GM18519 (cell line): Measurements from ENCODE around the gene BABAM2.
"Not testable (repeated sequence)": the region's sequence is repeated elsewhere in the genome, so short reads cannot be mapped to it uniquely, and the experiment has no call there.

Experiments used
- ATAC-seq: cut with Tn5 transposase; IDR thresholded peaks from one replicate; pipeline ENCODE4 v1.9.1; 2021; ENCODE audit warnings: mild to moderate bottlenecking, moderate library complexity; ENCODE audit not compliant: unreplicated experiment, low FRiP score

BABAM2 gene

DNA sequence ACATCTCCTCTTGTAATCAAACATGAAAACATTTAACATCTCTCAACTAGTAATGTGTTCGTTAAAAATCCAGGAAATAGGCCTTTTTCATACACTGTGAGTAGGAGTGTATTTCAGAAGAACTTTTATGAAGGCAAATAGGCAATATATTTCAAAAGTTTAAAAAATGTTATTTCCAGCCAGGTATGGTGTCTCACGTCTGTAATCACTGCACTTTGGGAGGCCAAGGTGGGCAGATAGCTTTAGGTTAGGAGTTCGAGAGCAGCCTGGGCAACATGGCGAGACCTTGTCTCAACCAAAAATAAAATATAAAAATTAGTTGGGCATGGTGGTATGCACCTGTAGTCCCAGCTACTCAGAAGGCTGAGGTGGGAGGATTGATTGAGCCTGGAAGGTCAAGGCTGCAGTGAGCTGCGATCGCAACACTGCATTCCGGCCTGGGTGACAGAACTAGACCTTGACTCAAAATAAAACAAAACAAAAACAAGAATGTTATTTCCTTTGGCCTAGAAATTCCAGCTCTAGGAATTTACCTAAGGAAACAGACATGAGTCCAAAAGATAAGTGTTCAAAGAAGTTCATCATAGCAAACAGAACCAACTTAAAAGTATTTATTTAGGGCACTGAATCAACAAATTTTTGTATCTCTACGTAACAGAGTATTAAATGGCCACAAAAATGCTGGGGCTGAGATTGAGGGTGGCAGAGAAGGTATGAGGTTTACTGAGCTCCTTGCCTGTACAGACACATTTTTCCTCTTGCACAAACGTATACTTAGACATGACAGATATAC lies 15.2 kb upstream of the BABAM2 start:
- no peak for ATAC-seq

DNA sequence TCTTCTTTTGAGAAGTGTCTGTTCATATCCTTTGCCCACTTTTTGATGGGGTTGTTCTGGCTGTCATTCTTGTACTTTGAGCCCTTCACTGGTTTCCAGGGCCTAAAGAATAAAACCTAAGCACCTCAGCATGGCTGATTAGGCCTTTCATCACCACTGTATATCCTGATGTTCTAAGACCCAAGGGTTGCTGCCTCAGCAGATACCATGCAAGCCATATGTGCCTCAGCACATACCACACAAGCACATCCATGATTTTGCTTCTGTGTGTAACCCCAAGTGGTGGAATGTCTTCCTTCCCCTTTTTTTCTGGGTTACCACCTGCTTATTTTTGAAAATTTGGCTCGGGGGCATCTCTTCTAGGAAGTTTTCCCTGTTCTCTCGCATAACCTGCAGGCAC lies 11.7 kb upstream of the BABAM2 start:
- no peak for ATAC-seq

GRCh38 chr2:27881815-27882583 lies 8.5 kb upstream of the BABAM2 start:
- ATAC-seq, result not testable (repeated sequence)

- not testable (repeated sequence) for ATAC-seq
These were observed 8.0 kb upstream of the BABAM2 start for GRCh38 chr2:27882584-27882922.

GRCh38 chr2:27884601-27885000 lies 5.9 kb upstream of the BABAM2 start:
- ATAC-seq, result no peak

- no peak for ATAC-seq
These were observed 5.3 kb upstream of the BABAM2 start for GRCh38 chr2:27885234-27885633.

- ATAC-seq, result no peak
These were observed 4.9 kb upstream of the BABAM2 start for GRCh38 chr2:27885661-27886060.

- no peak for ATAC-seq
These were observed 4.2 kb upstream of the BABAM2 start for GRCh38 chr2:27886322-27886721.

DNA sequence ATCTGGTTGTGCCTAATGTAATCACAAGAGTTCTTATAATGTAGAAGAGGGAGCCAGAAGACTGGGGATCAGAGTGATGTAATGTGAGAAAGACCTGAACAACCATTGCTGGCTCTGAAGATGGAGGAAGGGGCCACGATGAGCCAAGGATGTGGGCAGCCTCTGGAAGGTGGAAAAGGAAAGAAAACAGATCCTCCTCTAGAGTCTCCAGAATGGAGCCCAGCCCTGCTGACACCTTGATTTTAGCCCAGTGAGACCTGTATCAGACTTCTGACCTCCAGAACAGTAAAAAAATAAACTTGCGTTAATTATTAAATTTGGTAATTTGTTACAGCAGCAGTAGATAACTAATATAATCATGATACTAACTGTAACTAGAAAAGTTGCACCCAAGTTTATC lies 3.4 kb upstream of the BABAM2 start:
- no peak for ATAC-seq

DNA sequence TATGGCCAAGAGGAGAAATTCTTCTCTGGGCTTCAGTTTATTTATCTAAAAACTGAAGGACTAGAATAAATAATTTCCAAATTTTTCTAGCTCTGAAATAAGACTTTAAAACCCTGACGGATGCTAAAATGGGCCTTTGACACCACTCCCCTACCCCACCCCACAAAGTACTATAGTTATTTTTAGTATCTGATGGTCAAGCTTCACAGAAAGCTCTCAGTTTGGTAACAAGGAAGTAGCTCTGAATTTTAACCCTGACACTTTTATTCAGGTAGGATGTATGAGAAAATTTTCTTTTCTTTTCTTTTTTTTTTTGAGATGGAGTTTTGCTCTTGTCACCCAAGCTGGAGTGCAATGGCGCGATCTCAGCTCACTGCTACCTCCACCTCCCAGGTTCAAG lies 2.7 kb upstream of the BABAM2 start:
- no peak for ATAC-seq

DNA sequence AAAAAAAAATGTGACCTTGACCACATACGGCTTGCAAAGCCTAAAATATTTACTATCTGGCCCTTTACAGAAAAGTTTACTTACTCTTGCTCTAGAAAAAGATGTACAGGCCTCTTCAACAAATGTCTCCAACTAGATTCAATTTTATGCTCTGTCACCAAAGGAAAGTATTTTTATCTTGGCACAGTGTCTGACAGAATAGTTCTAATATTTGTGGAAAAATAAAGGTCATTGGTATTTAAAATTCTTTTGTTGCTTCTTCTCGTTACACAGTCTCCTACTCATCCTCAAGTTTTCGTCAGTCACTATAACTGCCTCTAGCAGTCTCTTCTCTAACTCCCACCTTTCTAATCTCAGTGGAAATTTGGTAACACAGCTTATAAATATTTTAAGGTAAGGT lies 1.7 kb upstream of the BABAM2 start:
- no peak for ATAC-seq

GRCh38 chr2:27889774-27890145 lies 769 bp upstream of the BABAM2 start:
- no peak for ATAC-seq

DNA sequence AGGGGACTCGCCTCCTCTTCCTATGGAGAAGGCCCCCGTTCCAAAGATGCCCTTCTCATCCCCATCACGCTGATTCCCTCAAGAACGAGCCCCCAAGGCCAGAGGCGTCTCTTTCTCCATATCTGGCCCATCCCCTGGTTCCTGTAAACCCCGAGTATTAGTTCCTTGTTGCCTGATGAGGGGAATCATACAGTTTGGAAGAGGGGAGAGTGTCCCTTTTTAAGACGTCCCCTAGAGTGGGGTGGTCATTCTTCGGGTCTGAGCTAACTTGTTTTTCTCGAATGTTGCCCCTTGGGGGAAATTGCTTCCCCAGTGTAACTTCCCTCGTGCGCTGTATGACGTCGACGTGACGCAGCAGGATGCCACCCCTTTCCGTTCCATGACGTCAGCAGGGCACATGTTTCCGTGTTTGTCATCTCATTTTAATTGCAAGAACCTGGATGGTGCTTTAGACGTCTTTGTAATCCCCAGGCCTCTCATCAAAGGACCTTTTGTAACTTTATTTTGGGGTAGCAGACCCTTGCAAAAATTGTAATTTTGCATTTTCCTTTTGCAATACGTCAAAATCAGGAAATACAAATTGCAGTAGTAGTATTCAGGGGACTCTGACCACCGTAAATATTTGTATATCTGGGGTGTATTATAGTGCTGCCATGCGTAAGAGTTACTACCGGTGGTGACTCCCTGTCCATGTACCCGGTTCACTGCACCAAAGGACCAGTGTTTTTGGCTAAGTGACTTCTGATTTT lies 569 bp downstream of the BABAM2 start:
- ATAC-seq, result no peak

- ATAC-seq, result no peak
These were observed 1.2 kb downstream of the BABAM2 start for GRCh38 chr2:27891673-27892105.

DNA sequence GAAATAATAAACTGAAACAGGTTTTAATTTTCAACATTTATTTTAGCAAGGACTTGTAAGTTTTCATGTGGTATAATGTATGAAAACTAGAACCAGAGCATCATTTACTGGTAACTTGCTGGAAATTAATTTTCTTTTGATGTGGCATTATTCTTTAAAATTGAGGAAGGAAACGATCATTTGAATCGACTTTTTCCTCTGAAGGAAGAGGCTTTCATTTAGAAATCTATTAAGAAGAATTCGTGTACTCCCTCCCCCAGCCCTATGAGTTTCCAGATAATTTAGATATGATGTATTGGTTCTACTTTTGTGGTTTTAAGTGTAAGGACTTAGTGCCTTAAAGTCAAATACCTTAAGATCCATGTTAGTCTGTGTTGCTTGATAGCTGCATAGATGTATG lies 2.5 kb downstream of the BABAM2 start:
- ATAC-seq, result no peak

DNA sequence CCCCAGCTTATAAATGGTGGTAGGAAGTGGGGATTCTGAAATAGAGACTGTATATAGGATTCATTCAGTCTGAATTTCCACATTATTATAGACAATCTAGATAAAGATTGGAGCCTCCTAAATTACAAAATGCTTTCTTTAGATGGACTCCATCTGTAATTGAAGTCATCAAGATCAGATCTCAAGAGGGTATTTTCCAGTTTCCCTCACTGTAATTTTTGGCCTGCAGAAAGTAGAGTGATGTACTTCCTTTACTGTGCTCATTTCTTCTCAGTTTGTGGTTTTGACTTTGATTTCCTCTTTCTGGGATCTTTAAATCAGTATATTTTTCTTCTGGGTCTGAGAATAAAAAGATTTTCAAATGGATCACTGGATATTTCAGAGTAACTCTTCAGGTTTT lies 7.2 kb downstream of the BABAM2 start:
- no peak for ATAC-seq

- ATAC-seq, result no peak
These were observed 10.7 kb downstream of the BABAM2 start for GRCh38 chr2:27901234-27901633.

DNA sequence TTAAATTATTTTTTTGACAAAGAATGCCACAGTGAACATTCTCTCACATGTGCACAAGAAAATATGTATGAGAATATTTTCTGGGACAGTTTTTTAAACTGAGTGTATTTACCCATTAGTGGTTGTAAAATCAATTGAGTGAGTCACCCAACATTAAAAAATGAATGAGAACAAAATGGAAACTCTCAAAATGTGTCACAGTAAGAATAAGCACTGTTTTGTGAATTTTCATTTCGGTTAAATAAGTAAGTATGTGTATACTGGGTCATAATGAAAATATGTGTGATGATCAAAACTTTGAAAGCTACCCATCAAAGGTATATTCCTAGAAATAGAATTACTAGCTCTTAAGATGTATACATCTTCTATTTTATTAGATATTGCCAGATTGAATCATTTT lies 11.6 kb downstream of the BABAM2 start:
- ATAC-seq, result no peak

DNA sequence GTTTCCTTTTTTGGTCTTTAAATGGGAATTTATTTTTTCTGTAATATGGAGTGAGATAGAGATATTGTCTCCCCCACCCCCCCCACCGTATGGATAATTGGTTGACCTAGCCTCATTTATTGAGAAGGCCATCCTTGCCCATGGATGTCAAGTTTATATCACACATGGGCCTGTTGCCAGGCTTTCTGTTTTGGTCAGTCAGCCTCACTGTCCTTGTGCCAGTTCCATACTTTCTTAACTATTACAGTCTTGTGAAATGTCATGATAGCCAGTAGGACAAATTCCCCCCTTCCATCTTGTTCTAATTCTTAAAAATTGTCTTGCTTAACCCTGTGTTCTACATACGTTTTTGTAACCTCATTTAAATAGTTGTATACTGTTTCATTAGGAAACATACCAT lies 12.5 kb downstream of the BABAM2 start:
- no peak for ATAC-seq

DNA sequence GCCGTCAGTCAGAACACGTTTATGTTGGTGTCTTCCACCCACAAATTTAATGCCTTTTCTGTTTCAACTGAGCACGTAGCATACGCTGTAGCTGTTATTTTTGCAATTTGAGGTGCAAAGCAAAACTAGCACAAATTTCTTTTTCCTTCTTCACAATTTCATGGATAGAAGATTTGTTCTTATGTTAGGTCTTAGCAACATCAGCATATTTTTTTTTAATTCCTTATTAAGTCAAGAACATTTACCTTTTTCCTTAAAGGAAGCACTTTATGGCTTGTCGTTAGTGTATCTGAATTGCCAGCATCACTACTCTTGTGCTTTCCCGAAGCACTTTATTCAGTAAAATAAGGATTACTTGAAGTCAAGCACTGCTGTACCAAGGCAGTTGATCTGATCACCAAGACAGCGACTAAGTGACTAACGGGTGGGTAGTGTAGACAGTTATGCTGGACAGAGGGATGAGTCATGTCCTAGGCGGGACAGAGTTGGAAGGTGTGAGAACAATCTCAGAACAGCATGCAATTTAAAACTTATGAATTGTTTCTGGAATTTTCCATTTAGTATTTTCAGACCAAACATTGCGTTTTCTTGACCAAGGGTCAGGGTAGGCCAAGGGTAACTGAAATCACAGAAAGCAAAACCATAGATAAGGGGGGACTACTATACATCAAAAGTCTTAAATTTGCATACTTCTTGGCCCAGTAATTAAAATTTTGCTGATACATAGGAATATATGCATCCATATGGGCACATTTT lies 13.3 kb downstream of the BABAM2 start:
- no peak for ATAC-seq

- no peak for ATAC-seq
These were observed 13.8 kb downstream of the BABAM2 start for GRCh38 chr2:27904405-27904665.
